IPS DF 19.7 (cell line): ENCODE results near the gene GATA2.

Experiments used
- DNase-seq: peaks from one replicate; pipeline ENCODE4 v3.0.0-alpha.2; 2013; ENCODE audit warnings: low read depth, low spot score

Gene GATA2

GRCh38 chr3:128456776-128457715 is 36.0 kb downstream of the GATA2 start:
- DNase-seq: no peak

DNA sequence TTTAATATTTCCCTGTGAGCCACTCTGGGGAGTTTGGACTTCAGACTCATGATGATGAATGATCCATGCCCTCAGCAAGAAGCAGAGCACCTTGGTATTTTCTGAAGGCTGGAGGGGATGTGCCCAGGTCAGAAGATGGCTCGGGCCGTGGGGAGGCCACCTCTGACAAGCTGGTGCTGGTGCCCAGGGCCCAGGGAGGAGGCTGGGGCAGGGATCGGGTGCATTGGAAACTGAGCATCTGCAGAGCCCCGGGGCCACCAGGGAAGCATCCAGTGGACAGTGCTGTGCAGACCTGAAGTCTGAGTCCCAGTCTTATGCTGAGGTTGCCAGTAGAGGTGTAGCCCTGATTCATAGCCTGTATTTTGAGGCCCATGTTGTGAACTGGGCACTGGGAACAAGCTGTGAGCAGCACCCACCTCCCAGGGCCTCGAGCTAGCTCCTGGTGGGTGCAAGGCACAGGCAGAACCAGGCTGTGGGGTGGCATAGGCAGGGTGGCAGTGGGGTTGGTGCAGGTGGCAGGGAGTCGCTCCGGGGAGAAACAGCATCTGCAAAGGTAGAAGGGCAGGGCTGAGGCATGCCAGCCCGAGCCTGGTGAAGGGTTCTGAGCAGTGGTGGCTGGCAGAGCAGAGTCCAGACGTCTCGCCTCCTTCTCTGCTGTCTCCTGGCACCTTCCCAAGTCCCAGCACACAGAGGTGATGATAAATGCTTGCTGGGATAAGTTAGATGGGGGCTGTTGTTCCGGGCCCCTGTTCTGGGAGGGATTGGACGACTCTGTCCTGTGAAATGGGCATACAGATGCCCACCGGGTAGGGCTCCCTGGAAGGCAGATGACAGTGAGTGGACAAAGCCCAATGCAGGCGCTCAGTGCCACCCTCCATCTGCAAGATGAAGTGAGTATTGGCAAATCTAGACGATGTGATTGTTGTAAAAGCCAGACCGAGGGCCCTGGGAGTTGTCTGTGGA is 36.9 kb downstream of the GATA2 start:
- no peak for DNase-seq

DNA sequence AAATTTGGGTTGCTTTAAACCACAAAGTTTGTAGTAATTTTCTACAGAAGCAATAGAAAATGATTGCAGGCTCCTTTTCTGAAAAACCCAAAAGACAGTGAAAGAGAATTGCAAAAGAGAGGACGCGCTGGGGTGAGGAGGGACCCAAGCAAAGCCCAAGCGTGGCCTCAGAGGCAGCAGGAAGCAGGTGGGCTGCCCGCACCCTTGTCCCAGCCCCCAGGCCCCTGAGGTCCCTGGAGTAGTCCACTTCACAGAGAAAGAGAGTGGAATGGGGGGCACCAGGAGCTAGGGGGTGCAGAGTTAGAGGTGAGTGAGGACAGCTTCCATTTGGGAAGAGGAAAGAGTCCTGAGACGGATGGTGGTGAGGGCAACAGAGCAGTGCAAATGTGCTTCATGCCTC is 37.9 kb downstream of the GATA2 start:
- no peak for DNase-seq

- DNase-seq: no peak
These were observed 38.7 kb downstream of the GATA2 start for GRCh38 chr3:128454310-128454618.

DNA sequence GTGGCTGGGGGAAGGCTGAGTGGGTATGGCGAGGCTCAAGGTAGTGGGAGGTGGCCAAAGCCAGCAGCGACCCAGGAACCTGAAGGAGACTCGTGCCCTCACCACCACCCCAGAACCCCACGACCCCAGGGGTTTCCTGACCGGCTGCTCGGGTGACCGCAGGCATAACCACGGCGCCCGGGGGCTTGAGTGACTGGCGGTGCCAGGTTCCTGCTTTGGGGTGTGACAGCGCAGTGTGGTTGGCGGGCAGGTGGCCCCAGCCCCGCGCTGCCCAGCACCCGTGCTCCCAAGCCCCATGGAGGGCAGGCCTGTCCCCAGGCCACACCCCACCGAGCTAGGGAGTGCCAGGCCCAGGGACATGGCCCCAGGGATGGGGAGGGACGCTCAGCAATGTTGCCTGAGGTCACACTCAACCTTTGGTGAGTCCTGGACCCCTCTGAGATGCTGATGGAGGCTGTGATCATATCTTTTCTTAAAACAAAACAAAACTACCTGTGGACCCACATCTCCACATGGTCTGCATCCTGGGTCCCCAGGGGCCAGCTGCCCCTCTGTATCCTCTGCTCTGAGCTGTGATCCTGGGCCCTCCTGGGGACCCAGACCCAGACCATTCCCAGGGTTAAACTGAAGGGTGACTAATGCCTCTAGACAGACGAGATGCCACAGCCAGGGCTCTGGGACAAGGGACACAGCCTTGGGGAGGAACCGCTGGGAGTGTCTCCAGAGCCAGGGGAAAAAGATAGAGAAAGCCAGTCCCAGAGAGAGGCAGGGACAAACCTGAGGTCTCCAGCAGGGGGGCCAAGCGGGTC is 39.3 kb downstream of the GATA2 start:
- DNase-seq: no peak

DNA sequence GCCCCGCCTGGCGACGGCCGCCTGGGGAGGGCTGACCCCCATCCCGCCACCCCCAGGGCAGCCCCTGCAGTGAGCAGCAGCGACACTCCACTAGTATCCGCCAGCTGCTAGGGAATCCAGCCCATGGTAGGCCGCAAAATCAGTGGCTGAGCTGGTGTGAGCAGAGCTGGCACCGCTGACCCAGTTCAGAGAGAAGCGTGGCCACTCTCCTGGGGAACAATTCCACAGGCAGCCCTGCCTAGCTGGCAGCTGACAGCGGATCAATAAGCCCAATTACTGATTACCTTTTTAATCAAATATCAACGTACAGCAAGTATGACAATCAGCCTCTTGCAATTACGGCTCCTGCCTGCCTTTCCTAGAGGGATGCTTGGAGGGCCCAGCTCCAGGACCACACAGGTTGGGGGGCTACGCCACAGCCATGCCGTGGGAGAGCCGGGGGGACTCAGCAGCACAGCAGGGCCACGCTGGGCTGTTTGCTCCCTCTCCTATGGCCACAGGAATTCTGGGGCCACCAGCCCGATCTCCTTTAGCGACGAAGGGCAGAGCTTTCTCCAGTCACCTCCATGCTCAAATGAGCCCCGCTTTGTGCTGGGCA is 40.2 kb downstream of the GATA2 start:
- no peak for DNase-seq

- DNase-seq: no peak
These were observed 40.9 kb downstream of the GATA2 start for GRCh38 chr3:128452120-128452519.

DNA sequence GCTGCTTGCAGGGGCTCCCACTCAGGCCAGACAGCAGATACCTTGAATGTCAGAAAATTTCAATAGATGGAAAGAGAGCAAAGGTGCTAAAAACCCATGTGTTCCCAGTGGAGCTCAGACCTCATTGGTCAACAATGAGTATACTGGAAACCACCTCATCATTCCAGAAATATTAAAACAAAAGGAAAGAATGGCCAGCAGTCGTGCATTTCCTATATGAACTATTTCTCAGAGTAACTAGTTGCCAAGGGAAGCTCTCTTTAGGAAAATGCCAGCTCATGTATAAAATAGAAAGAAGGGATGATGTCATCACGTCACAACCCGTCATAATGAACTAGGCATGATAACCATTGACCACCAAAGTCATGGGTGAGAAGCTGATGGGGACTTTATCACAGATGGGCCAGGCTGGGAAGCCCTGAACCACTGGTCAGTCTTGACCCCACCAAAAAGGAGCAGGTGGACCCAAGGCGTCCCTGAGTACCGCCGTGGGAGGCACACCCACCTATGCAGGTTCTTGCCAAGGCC is 43.8 kb downstream of the GATA2 start:
- DNase-seq: no peak

DNA sequence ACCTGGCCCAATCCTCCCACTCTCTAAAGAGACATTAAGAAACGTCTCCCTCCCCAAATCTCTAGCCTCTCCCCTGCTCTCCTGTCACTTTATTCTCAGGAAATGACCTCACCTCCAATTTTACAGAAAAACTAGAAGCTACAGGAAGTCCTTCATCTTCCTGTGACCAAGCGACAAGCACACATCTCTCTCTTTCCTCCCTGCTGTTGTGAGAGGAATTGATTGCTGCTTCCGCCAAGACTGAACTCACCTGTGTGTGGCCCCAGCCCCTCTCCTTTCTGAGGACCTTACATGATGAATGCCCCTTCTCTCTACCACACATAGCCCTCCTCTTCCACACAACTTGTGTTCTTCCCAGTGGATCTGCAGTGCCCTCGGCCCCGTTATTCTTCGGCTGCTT is 44.5 kb downstream of the GATA2 start:
- no peak for DNase-seq

GRCh38 chr3:128447561-128448013 is 45.4 kb downstream of the GATA2 start:
- no peak for DNase-seq

GRCh38 chr3:128446821-128447220 is 46.2 kb downstream of the GATA2 start:
- no peak for DNase-seq

GRCh38 chr3:128445357-128445756 is 47.6 kb downstream of the GATA2 start:
- DNase-seq: no peak

- no peak for DNase-seq
These were observed 49.2 kb downstream of the GATA2 start for GRCh38 chr3:128443771-128444170.

DNA sequence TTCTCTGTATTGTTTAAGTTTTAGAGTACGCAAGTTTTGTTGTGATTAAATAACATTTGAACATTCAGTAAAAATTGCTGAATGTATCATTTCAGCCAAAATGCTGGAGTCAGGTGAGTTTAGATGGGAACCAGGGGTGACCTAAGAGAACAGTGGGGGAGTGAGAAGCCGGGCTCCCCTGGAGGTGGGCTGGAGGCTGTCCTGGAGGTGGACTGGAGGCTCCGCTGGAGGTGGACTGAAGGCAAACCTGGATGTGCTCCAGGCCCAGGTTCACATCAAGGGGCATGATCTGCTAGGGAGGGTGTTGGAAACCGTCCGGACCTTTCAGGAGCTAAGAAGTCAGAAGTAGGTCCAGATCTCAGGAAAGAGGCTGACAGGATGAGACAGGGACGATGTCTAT is 50.1 kb downstream of the GATA2 start:
- no peak for DNase-seq

GRCh38 chr3:128442070-128442469 is 50.9 kb downstream of the GATA2 start:
- no peak for DNase-seq

DNA sequence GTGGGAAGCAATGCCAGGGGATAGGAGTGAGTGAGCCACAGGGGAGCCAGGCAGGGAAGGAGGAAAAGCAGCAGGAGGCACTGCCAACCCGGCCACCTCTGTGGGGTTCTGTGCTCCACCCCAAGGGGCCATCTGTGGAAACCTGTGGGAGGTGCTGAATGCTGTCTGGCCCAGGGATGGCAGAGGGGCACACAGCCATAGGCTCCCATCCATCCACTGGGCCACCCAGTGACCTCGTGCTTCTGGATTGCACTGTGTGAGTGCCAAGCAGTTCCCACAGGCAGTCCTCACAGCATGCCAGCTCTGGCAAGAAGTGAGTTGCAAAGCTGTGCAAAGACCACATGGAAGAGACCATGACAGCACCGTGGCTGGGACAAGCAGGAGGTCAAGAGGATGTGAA is 53.8 kb downstream of the GATA2 start:
- DNase-seq: no peak

DNA sequence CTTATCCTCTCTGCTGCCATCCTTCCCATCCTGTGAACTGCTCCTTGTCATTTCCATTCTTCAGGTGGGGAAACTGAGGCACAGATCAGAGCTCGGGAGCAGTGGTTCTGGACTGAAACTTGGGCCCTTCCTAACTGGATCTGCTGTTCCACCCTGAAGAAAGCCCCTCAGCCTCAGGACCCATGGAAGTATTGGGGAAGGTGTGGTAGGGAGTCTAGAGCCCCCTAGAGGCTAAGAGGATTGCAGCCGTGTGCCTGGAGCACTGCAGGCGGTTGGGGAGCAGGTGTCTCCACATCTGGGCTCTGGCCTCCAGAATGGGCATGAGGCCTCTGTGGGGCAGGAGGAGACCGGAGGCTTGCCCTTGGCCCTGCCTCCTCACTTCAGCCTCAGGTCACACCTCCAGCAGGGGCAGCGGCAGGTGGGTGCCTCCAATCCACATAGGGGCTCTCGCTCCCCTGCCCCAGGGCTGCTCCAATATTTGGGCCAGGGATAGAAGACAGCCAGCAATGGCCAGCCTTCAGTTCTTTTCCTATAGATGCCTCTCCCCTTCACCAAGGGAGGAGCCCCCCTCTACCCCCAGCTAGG is 54.4 kb downstream of the GATA2 start:
- no peak for DNase-seq

DNA sequence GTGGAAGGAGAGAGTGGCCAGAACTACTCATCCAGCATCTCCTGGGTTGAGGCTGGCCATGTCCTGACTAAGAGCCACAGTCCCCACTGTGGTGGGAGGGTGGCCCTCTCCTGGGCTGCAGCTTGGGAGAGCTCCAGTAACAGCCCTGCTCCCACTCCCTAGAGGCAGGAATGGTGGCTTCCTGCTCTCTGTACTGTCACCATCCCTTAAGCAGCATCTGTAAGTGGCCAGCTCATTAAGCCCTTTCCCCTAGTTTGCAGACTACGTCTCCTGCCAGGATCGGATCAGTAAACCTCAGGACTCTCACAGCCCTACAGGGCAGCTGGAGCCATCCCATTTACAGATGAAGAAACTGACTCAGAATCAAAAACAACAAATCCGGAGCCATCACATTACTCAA is 56.8 kb downstream of the GATA2 start:
- DNase-seq: no peak

GRCh38 chr3:128435561-128435960 is 57.4 kb downstream of the GATA2 start:
- DNase-seq: no peak

DNA sequence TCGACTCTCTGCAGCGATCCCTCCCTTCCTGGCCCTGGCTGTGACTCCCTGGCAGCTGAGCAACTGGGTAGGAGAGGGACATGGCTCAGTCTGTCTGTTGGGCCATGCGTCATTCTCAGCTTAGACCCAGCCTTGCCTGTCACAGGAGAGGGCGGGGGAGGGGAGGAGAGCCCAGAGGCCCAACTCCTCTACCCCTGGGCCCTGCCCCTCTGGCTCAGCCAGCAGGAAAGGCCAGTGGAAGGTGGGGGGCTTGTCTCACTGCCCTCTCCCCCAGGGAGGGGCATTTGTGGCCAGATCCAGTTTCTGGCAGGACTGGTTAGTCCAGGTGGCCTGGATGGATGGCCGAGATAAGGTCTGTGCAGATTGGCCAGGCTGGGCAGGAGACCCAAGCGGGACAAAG is 57.9 kb downstream of the GATA2 start:
- no peak for DNase-seq

DNA sequence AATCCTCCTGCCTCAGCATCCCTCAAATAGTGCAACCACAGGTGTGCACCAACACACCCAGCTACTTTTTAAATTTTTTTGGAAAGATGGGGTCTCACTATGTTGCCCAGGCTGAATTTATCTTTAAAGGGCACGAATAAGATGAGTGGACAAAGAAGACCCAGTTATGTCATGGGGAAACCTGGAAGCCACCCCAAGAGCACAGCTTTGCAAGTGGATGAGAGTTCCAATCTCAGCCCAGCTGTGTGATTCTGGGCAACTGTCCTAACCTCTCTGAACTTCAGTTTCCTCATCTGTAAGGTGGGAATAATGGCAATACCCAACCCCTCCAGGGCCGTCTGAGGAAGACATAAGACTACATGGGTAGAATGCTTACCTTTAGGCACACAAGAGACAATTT is 58.5 kb downstream of the GATA2 start:
- no peak for DNase-seq
